NCI-H345 (cell line): Measurements from ENCODE around the gene PYY.
"Not testable (repeated sequence)": the region's sequence is repeated elsewhere in the genome, so short reads cannot be mapped to it uniquely, and the experiment has no call there.

Experiments used
- DNase-seq: peaks from one replicate; lab custom pipeline; 2025; lab: John Stamatoyannopoulos, UW

The PYY gene

GRCh38 chr17:43953746-43954145, at the start of gene PYY:
PYY (minus strand) TSS chr17:43953940; CDS start chr17:43953483, 457 bp downstream.
- DNase-seq = no peak

- no peak for DNase-seq
Observed at GRCh38 chr17:44002141-44002848, 48.6 kb upstream of the PYY start.

- DNase-seq = no peak
Observed at GRCh38 chr17:44001461-44001920, 47.8 kb upstream of the PYY start.

GRCh38 chr17:44000871-44001460, 47.2 kb upstream of the PYY start:
- no peak for DNase-seq

- no peak for DNase-seq
Observed at GRCh38 chr17:44000141-44000860, 46.6 kb upstream of the PYY start.

- DNase-seq = no peak
Observed at GRCh38 chr17:43999024-43999423, 45.3 kb upstream of the PYY start.

- no peak for DNase-seq
Observed at GRCh38 chr17:43998552-43998951, 44.8 kb upstream of the PYY start.

GRCh38 chr17:43997180-43997579, 43.4 kb upstream of the PYY start:
- not testable (repeated sequence) for DNase-seq

- DNase-seq = no peak
Observed at GRCh38 chr17:43995150-43995471, 41.4 kb upstream of the PYY start.

GRCh38 chr17:43994272-43995149, 40.8 kb upstream of the PYY start:
- peak; percentile 45 for DNase-seq

GRCh38 chr17:43992641-43993040, 38.9 kb upstream of the PYY start:
- no peak for DNase-seq

GRCh38 chr17:43988301-43988700, 34.6 kb upstream of the PYY start:
- DNase-seq = no peak

GRCh38 chr17:43987131-43988021, 33.6 kb upstream of the PYY start:
- no peak for DNase-seq

GRCh38 chr17:43986225-43986981, 32.7 kb upstream of the PYY start:
- DNase-seq = no peak

- DNase-seq = no peak
Observed at GRCh38 chr17:43984521-43984920, 30.8 kb upstream of the PYY start.

GRCh38 chr17:43983515-43984411, 30.0 kb upstream of the PYY start:
- DNase-seq = peak; percentile 16

- DNase-seq = no peak
Observed at GRCh38 chr17:43983196-43983514, 29.4 kb upstream of the PYY start.

GRCh38 chr17:43982171-43982570, 28.4 kb upstream of the PYY start:
- DNase-seq = no peak

GRCh38 chr17:43979671-43980070, 25.9 kb upstream of the PYY start:
- DNase-seq = no peak

- DNase-seq = no peak
Observed at GRCh38 chr17:43979011-43979410, 25.3 kb upstream of the PYY start.
